ENCODE results near the gene KDM4C.

The KDM4C gene

GRCh38 chr9:7143645-7144200 is 385.9 kb downstream of the KDM4C start:
- no peak for DNase-seq (ENCODE audit: low read depth in 2 of 2)

- DNase-seq (ENCODE audit: low read depth in 2 of 2), result no peak
Observed at GRCh38 chr9:7144265-7145046, 386.7 kb downstream of the KDM4C start.

- DNase-seq (ENCODE audit: low read depth in 2 of 2), result no peak
Observed at GRCh38 chr9:7145361-7146069, 387.7 kb downstream of the KDM4C start.

GRCh38 chr9:7146582-7146981 is 388.8 kb downstream of the KDM4C start:
- no peak for DNase-seq (ENCODE audit: low read depth in 2 of 2)

- no peak for DNase-seq (ENCODE audit: low read depth in 2 of 2)
Observed at GRCh38 chr9:7147121-7148090, 389.6 kb downstream of the KDM4C start.

GRCh38 chr9:7148243-7148765 is 390.5 kb downstream of the KDM4C start:
- DNase-seq (ENCODE audit: low read depth in 2 of 2), result no peak

- DNase-seq (ENCODE audit: low read depth in 2 of 2), result no peak
Observed at GRCh38 chr9:7149258-7149657, 391.5 kb downstream of the KDM4C start.

- no peak for DNase-seq (ENCODE audit: low read depth in 2 of 2)
Observed at GRCh38 chr9:7150153-7150890, 392.5 kb downstream of the KDM4C start.

GRCh38 chr9:7153134-7153533 is 395.4 kb downstream of the KDM4C start:
- no peak for DNase-seq (ENCODE audit: low read depth in 2 of 2)

GRCh38 chr9:7153566-7153965 is 395.8 kb downstream of the KDM4C start:
- no peak for DNase-seq (ENCODE audit: low read depth in 2 of 2)

GRCh38 chr9:7154003-7154619 is 396.3 kb downstream of the KDM4C start:
- DNase-seq (ENCODE audit: low read depth in 2 of 2), result no peak

GRCh38 chr9:7154650-7155049 is 396.9 kb downstream of the KDM4C start:
- DNase-seq (ENCODE audit: low read depth in 2 of 2), result no peak

- no peak for DNase-seq (ENCODE audit: low read depth in 2 of 2)
Observed at GRCh38 chr9:7161469-7161868, 403.7 kb downstream of the KDM4C start.

- DNase-seq (ENCODE audit: low read depth in 2 of 2), result no peak
Observed at GRCh38 chr9:7163932-7164331, 406.2 kb downstream of the KDM4C start.

GRCh38 chr9:7164440-7165330 is 406.9 kb downstream of the KDM4C start:
- DNase-seq (ENCODE audit: low read depth in 2 of 2), result no peak

- DNase-seq (ENCODE audit: low read depth in 2 of 2), result no peak
Observed at GRCh38 chr9:7165331-7165975, 407.7 kb downstream of the KDM4C start.

- DNase-seq (ENCODE audit: low read depth in 2 of 2), result no peak
Observed at GRCh38 chr9:7166074-7166473, 408.3 kb downstream of the KDM4C start.

- no peak for DNase-seq (ENCODE audit: low read depth in 2 of 2)
Observed at GRCh38 chr9:7169717-7170389, 412.1 kb downstream of the KDM4C start.
